ENCODE measurements around the gene MALRD1. TPM values are rescaled to one million over a fixed set of nuclear protein-coding genes. Genes with fewer than 3 reads are reported as not detected.

The MALRD1 gene
- total RNA-seq, 2 experiments from 2014 or later = 0.29 to 0.41 TPM

GRCh38 chr10:19663344-19663743 is 614.7 kb downstream of the MALRD1 start:
- ATAC-seq (no peak), DNase-seq (no peak)
- Mint-ChIP-seq H3K36me3 (ENCODE audit: low read depth) (no peaks in the 10 kb centered on the region), H3K9me3 (peaks cover 11% of the 10 kb centered on the region), H3K27ac (no peak overlapping the region), H3K4me3 (no peak overlapping the region), H3K4me1 (ENCODE audit: low read depth) (no peaks in the 10 kb centered on the region), H3K27me3 (no peaks in the 10 kb centered on the region)
- CTCF ChIA-PET = no interaction called here
- POLR2A ChIA-PET = no interaction called here
- intact Hi-C loops (cut with micrococcal nuclease) = no loop called here
- TF ChIP-seq, protein P1, sequence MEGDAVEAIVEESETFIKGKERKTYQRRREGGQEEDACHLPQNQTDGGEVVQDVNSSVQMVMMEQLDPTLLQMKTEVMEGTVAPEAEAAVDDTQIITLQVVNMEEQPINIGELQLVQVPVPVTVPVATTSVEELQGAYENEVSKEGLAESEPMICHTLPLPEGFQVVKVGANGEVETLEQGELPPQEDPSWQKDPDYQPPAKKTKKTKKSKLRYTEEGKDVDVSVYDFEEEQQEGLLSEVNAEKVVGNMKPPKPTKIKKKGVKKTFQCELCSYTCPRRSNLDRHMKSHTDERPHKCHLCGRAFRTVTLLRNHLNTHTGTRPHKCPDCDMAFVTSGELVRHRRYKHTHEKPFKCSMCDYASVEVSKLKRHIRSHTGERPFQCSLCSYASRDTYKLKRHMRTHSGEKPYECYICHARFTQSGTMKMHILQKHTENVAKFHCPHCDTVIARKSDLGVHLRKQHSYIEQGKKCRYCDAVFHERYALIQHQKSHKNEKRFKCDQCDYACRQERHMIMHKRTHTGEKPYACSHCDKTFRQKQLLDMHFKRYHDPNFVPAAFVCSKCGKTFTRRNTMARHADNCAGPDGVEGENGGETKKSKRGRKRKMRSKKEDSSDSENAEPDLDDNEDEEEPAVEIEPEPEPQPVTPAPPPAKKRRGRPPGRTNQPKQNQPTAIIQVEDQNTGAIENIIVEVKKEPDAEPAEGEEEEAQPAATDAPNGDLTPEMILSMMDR (IDR thresholded peaks at IDR 0.05) = no peak

GRCh38 chr10:19668116-19668515 is 619.5 kb downstream of the MALRD1 start:
- H3K27me3 Mint-ChIP-seq = no peaks in the 10 kb centered on the region
- no peak for ATAC-seq
- intact Hi-C loops (cut with micrococcal nuclease) = no loop called here
- ChIA-PET POLR2A (no interaction called here), CTCF (no interaction called here)
- H3K27ac Mint-ChIP-seq = no peak overlapping the region
- TF ChIP-seq, protein P1 (IDR thresholded peaks at IDR 0.05) = no peak
- H3K4me3 Mint-ChIP-seq = no peak overlapping the region
- H3K9me3 Mint-ChIP-seq = peaks cover 10% of the 10 kb centered on the region
- DNase-seq = no peak
- no peaks in the 10 kb centered on the region for H3K36me3 Mint-ChIP-seq (ENCODE audit: low read depth)
- no peaks in the 10 kb centered on the region for H3K4me1 Mint-ChIP-seq (ENCODE audit: low read depth)

DNA sequence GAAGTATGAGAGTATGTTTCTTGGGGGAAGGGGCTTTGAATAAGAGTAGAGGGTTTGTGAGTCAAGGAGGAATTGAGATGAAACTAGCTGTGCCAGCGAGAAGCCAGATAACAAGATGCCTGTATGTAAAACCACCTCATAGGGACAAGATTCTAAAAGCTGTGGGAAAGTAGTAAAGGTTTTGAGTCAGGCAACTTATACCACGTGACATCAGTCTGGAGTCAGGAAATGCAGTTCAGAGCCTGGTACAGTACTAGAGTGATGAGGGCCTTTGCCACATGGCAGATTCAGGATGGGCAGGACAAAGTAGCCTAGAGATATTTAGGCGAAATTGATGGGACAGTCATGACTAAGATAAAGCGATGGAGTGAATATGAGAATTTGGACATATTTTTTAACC is 627.5 kb downstream of the MALRD1 start:
- ChIA-PET POLR2A (no interaction called here), CTCF (no interaction called here)
- ATAC-seq = no peak
- H3K27ac Mint-ChIP-seq = no peak overlapping the region
- H3K36me3 Mint-ChIP-seq (ENCODE audit: low read depth) = no peaks in the 10 kb centered on the region
- no peak for DNase-seq
- no peaks in the 10 kb centered on the region for H3K4me1 Mint-ChIP-seq (ENCODE audit: low read depth)
- no peak overlapping the region for H3K4me3 Mint-ChIP-seq
- peaks cover 4% of the 10 kb centered on the region for H3K9me3 Mint-ChIP-seq
- TF ChIP-seq, protein P1 (IDR thresholded peaks at IDR 0.05) = no peak
- no peaks in the 10 kb centered on the region for H3K27me3 Mint-ChIP-seq
- intact Hi-C loops (cut with micrococcal nuclease) = no loop called here

DNA sequence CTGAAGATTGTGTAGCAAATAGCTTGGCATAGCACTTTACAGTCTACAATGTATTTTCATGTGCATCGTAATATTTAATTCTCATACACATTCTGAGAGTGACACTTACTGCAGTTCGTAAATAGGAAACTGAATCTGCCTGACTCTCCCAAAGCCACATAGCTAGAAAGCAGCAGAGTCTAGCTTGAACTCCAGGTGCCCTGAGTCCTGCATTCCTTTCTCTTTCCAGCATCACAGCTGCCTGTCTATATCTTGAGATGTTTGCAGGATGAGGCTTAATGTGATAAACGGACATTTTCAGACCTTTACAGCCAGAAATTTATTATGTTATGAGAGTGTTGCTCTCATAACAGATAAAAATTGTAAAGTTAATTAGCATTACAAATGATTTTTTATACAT is 634.8 kb downstream of the MALRD1 start:
- intact Hi-C loops (cut with micrococcal nuclease) = no loop called here
- no peak overlapping the region for H3K4me3 Mint-ChIP-seq
- ATAC-seq (no peak), DNase-seq (no peak)
- H3K36me3 Mint-ChIP-seq (ENCODE audit: low read depth) = no peaks in the 10 kb centered on the region
- CTCF ChIA-PET = no interaction called here
- H3K27ac Mint-ChIP-seq = no peak overlapping the region
- H3K27me3 Mint-ChIP-seq = no peaks in the 10 kb centered on the region
- H3K9me3 Mint-ChIP-seq = peaks cover 5% of the 10 kb centered on the region
- POLR2A ChIA-PET = no interaction called here
- no peaks in the 10 kb centered on the region for H3K4me1 Mint-ChIP-seq (ENCODE audit: low read depth)
- TF ChIP-seq, protein P1 (IDR thresholded peaks at IDR 0.05) = no peak

GRCh38 chr10:19683960-19684359 is 635.4 kb downstream of the MALRD1 start:
- intact Hi-C loops (cut with micrococcal nuclease) = no loop called here
- TF ChIP-seq, protein P1 (IDR thresholded peaks at IDR 0.05) = no peak
- Mint-ChIP-seq H3K27ac (no peak overlapping the region), H3K4me3 (no peak overlapping the region), H3K4me1 (ENCODE audit: low read depth) (no peaks in the 10 kb centered on the region), H3K27me3 (no peaks in the 10 kb centered on the region), H3K9me3 (peaks cover 5% of the 10 kb centered on the region), H3K36me3 (ENCODE audit: low read depth) (no peaks in the 10 kb centered on the region)
- DNase-seq = no peak
- ATAC-seq = no peak
- ChIA-PET CTCF (no interaction called here), POLR2A (no interaction called here)
